Keratinocyte (primary cell): ENCODE data around the gene CTIF. TPM values are rescaled to one million over a fixed set of nuclear protein-coding genes. Genes with fewer than 3 reads are reported as not detected.

Experiments
- DNase-seq: peaks from one replicate; pipeline ENCODE4 v3.0.0-alpha.2; 2011; ENCODE audit warnings: low read depth, missing footprints, low spot score
- FAIRE-seq: peaks from 2 replicates; lab custom pipeline; 2011; peaks lifted over from hg19 to GRCh38; lab: Jason Lieb, UNC
- H2AFZ ChIP-seq: 2 replicates; pipeline ENCODE4 v1.6.0; 2012; ENCODE audit warnings: low read length, control low read depth, inconsistent platforms; ENCODE audit not compliant: control insufficient read depth
- H3K27ac ChIP-seq: 2 replicates; pipeline ENCODE4 v1.5.1; 2011; ENCODE audit warnings: low read length; ENCODE audit not compliant: control insufficient read depth, insufficient read depth
- H3K27me3 ChIP-seq: 3 replicates; pipeline ENCODE4 v1.6.0; 2011; ENCODE audit warnings: low read length; ENCODE audit not compliant: control insufficient read depth, insufficient read depth; ENCODE audit errors: extremely low read depth
- H3K36me3 ChIP-seq, 2 experiments: 2 replicates in 1 of 2; 3 replicates in 1 of 2; pipeline ENCODE4 v1.5.1; 2011; ENCODE audit warnings: low read length in 2 of 2, mild to moderate bottlenecking in 1 of 2; ENCODE audit not compliant: control insufficient read depth in 2 of 2, insufficient read depth in 2 of 2; ENCODE audit errors: extremely low read depth in 1 of 2
- H3K4me1 ChIP-seq: 3 replicates; pipeline ENCODE4 v1.5.1; 2011; ENCODE audit warnings: low read length; ENCODE audit not compliant: control insufficient read depth, insufficient read depth; ENCODE audit errors: extremely low read depth
- H3K4me2 ChIP-seq: 3 replicates; pipeline ENCODE4 v1.6.0; 2011; ENCODE audit warnings: low read depth, low read length; ENCODE audit not compliant: control insufficient read depth, insufficient read depth; ENCODE audit errors: extremely low read depth
- H3K4me3 ChIP-seq, 3 experiments: fragments of 200-600 bp in 1 of 3; sonication (generic) in 1 of 3; 2 replicates in 2 of 3; 3 replicates in 1 of 3; pipeline ENCODE4 v1.5.1; 2011 to 2016; ENCODE audit warnings: low read length in 3 of 3, mild to moderate bottlenecking in 3 of 3, control low read depth in 2 of 3, inconsistent platforms in 1 of 3, low read depth in 1 of 3, mixed read lengths in 1 of 3, mixed run types in 1 of 3, moderate library complexity in 1 of 3; ENCODE audit not compliant: control insufficient read depth in 2 of 3, insufficient read depth in 2 of 3; ENCODE audit errors: extremely low read depth in 1 of 3
- H3K79me2 ChIP-seq: 2 replicates; pipeline ENCODE4 v1.6.0; 2012; ENCODE audit warnings: low read length; ENCODE audit not compliant: control insufficient read depth, insufficient read depth
- H3K9ac ChIP-seq: 3 replicates; pipeline ENCODE4 v1.6.0; 2011; ENCODE audit warnings: low read length; ENCODE audit not compliant: control insufficient read depth, insufficient read depth; ENCODE audit errors: extremely low read depth
- H3K9me1 ChIP-seq: 3 replicates; pipeline ENCODE4 v1.6.0; 2011; ENCODE audit warnings: low read length; ENCODE audit not compliant: control insufficient read depth, insufficient read depth; ENCODE audit errors: extremely low read depth
- H3K9me3 ChIP-seq: 2 replicates; pipeline ENCODE4 v1.5.1; 2012; ENCODE audit warnings: low read depth, low read length; ENCODE audit not compliant: control insufficient read depth
- H4K20me1 ChIP-seq: 3 replicates; pipeline ENCODE4 v1.6.0; 2011; ENCODE audit warnings: low read length; ENCODE audit not compliant: control insufficient read depth, insufficient read depth; ENCODE audit errors: extremely low read depth
- EZH2 ChIP-seq: IDR thresholded peaks from one replicate; pipeline ENCODE4 v1.6.1; 2012; ENCODE audit warnings: inconsistent platforms, mild to moderate bottlenecking, low read length, moderate library complexity
- dilution Hi-C: fragments of 300-500 bp; cut with MboI; formaldehyde crosslinking; loops from one replicate; pipeline ENCODE4 v1.7.0; 2020; ENCODE audit warnings: low sequenced_read_pairs; ENCODE audit not compliant: extremely low pct_ligation_motif_present
- polyA plus RNA-seq, 5 experiments: library from polyadenylated mRNA; depleted of rRNA in 3 of 5; stranded (reverse) in 3 of 5; stranded (forward) in 1 of 5; unstranded in 1 of 5; fragments of >200 nt; gene quantifications; 1 replicate in 1 of 5; 2 replicates in 3 of 5; 3 replicates in 1 of 5; pipeline versions ENCODE4 v1.2.1 to v1.2.3, GENCODE V29; 2011 to 2012; ENCODE audit warnings: missing spikeins in 2 of 5, low read depth in 1 of 5, low replicate concordance in 1 of 5
- TF ChIP-seq, protein P1 (sequence below), 3 experiments: IDR thresholded peaks in 1 of 3; conservative IDR thresholded peaks in 1 of 3; optimal IDR thresholded peaks in 1 of 3; 2 replicates in 2 of 3; 3 replicates in 1 of 3; pipeline versions ENCODE3 to v1.5.1; 2011; ENCODE audit warnings: low read length in 3 of 3, mild to moderate bottlenecking in 3 of 3, moderate library complexity in 2 of 3, control low read depth in 1 of 3, inconsistent platforms in 1 of 3; ENCODE audit not compliant: insufficient read depth in 2 of 3; ENCODE audit errors: extremely low read depth in 1 of 3

CTIF gene
- polyA plus RNA-seq, 1 donor (not counting 4 experiments of a cell fraction or from before 2014, with no cell fraction given): 15.0 TPM

DNA sequence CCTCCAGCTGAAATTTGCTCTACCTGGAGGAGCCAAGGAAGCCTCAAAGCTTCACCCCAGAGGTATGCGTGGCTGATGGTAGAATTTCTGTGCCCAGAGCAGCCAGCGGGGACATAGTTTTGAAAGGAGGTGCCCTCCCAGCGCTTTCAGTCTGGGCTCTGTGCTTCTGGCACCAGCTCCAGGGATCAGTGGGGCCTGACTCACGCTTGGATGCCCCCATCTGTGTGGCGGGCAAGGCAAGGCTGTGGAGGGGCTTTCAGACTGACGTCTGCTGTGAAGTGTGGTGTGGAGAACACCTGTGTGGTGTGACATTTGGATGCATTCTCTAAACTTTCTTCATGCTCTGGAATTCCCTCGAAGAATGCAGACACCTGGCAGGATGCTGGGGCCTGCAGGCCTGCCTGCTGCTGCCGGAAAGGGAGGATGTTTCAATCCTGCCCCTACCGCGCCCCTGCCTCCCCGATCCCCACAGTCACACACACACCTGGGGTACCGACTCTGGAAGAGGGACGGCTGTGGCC is 84.1 kb downstream of the CTIF start:
- Histone ChIP-seq H3K9me3 (no peaks in the 10 kb centered on the region), H3K27me3 (no peaks in the 10 kb centered on the region), H2AFZ (no peak overlapping the region), H3K4me2 (peak overlapping the region; percentile 40), H3K79me2 (no peaks in the 10 kb centered on the region), H3K4me1 (peaks cover 26% of the 10 kb centered on the region), H3K27ac (peak overlapping the region; percentile 55), H3K4me3 (no peak overlapping the region), H3K36me3 (peaks cover 0 to 6% of the 10 kb centered on the region in 2 experiments), H4K20me1 (no peaks in the 10 kb centered on the region), H3K9me1 (no peaks in the 10 kb centered on the region), H3K9ac (peak overlapping the region; percentile 20)
- dilution Hi-C loops: no loop called here
- FAIRE-seq (peak; percentile 53), DNase-seq (peak; percentile 56)
- TF ChIP-seq EZH2: no peak
- TF ChIP-seq, protein P1, sequence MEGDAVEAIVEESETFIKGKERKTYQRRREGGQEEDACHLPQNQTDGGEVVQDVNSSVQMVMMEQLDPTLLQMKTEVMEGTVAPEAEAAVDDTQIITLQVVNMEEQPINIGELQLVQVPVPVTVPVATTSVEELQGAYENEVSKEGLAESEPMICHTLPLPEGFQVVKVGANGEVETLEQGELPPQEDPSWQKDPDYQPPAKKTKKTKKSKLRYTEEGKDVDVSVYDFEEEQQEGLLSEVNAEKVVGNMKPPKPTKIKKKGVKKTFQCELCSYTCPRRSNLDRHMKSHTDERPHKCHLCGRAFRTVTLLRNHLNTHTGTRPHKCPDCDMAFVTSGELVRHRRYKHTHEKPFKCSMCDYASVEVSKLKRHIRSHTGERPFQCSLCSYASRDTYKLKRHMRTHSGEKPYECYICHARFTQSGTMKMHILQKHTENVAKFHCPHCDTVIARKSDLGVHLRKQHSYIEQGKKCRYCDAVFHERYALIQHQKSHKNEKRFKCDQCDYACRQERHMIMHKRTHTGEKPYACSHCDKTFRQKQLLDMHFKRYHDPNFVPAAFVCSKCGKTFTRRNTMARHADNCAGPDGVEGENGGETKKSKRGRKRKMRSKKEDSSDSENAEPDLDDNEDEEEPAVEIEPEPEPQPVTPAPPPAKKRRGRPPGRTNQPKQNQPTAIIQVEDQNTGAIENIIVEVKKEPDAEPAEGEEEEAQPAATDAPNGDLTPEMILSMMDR (optimal IDR thresholded peaks at IDR 0.05 in 1 of 3, IDR thresholded peaks at IDR 0.05 in 1 of 3, conservative IDR thresholded peaks at IDR 0.05 in 1 of 3; ENCODE audit: extremely low read depth in 1 of 3, insufficient read depth in 2 of 3, low read length in 3 of 3): no peak

DNA sequence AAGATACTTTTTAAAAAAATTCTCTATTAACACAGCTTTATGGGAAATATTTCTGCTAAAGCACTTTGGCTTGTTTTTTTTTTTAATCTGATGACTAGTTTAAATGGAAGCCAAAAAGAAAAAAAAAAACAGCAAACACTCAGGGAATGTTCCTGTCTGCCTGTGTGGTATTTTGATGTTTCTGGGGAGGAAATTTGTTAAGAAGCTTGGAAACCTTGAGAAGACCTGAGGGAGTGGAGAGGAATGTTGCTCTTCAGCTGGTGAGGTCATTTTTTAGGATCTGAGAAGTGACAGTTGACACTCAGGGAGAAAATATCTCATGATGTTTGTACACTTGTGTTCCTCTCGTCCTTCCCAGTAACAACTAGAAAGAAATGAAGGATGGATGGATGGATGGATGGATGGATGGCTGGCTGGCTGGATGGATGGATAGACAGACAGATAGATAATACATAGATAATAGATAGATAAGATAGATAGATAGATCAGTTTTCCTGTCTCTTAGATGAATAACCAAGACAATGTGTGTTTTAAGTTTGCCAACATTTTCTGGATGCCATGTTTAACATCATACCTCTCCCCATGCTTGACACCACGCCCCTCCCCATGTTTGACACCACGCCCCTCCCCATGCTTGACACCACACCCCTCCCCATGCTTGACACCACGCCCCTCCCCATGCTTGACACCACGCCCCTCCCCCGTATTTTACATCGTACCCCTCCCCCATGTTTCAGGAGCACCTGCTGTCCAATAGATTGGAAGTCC is 84.8 kb downstream of the CTIF start:
- H3K9me3 ChIP-seq: no peaks in the 10 kb centered on the region
- H3K36me3 ChIP-seq: peaks cover under 1 to 6% of the 10 kb centered on the region in 2 experiments
- no peaks in the 10 kb centered on the region for H3K79me2 ChIP-seq
- dilution Hi-C loops: no loop called here
- H3K27ac ChIP-seq: peak overlapping the region; percentile 55
- peak overlapping the region; percentile 40 for H3K4me2 ChIP-seq
- H3K27me3 ChIP-seq: no peaks in the 10 kb centered on the region
- no peak overlapping the region for H3K9ac ChIP-seq
- H2AFZ ChIP-seq: no peak overlapping the region
- no peaks in the 10 kb centered on the region for H4K20me1 ChIP-seq
- TF ChIP-seq, protein P1 (optimal IDR thresholded peaks at IDR 0.05 in 1 of 3, IDR thresholded peaks at IDR 0.05 in 1 of 3, conservative IDR thresholded peaks at IDR 0.05 in 1 of 3; ENCODE audit: extremely low read depth in 1 of 3, insufficient read depth in 2 of 3, low read length in 3 of 3): no peak
- no peak for TF ChIP-seq EZH2
- FAIRE-seq (peak; percentile 85), DNase-seq (peak; percentile 76)
- no peak overlapping the region for H3K4me3 ChIP-seq
- H3K9me1 ChIP-seq: no peaks in the 10 kb centered on the region
- H3K4me1 ChIP-seq: peaks cover 26% of the 10 kb centered on the region
